ENCODE measurements around the gene CUEDC1. TPM values are rescaled to one million over a fixed set of nuclear protein-coding genes. Genes with fewer than 3 reads are reported as not detected.

The CUEDC1 gene
- total and polyA plus RNA-seq, 2 of the 13 experiments (the other 11 are each of a cell fraction or from before 2014, with no cell fraction given) = 7.4 to 12.9 TPM

DNA sequence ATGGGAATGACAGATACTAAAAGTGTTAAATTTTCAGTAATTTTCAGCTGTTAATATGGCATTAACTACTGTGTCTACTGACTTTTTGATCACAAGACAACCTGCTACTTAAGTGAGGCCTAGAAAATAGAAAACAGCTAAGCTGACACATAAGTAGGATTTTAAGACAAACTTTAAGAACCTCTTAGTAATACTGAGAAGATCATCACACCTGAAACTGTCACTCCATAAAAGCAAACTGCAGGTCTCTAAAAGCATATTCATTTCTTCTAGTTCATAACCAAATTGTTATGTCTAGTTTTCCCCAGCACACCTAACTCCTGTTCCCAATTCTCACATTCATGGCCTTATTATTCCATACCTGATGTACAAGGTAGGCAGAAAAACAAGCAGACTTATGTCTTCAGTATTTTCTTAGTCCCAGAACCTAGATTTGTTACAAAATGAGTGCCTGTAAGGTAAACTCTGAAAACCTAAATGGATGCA is 43.8 kb upstream of the CUEDC1 start (continued):
- TF ChIP-seq SMARCE1 (IDR thresholded peaks at IDR 0.05; ENCODE audit: borderline replicate concordance) = no peak
- no peak for TF ChIP-seq ZNF260 (CRISPR knock-in tag; IDR thresholded peaks at IDR 0.05; ENCODE audit: borderline replicate concordance, low read depth)
- no peak for TF ChIP-seq THYN1 (CRISPR knock-in tag; IDR thresholded peaks at IDR 0.05; ENCODE audit: borderline replicate concordance, low read depth)
- no peak for TF ChIP-seq KLF9 (CRISPR knock-in tag; IDR thresholded peaks at IDR 0.05; ENCODE audit: low read depth)
- TF ChIP-seq, protein P1, sequence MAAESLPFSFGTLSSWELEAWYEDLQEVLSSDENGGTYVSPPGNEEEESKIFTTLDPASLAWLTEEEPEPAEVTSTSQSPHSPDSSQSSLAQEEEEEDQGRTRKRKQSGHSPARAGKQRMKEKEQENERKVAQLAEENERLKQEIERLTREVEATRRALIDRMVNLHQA (CRISPR knock-in tag; IDR thresholded peaks at IDR 0.05) = no peak
- no peak for TF ChIP-seq PHF5A (CRISPR knock-in tag; IDR thresholded peaks at IDR 0.05; ENCODE audit: low read depth, unreplicated experiment)
- peak; percentile 13 for TF ChIP-seq AGO2 (optimal IDR thresholded peaks at IDR 0.05; ENCODE audit: low read depth, low read length)
- TF ChIP-seq, protein P2, sequence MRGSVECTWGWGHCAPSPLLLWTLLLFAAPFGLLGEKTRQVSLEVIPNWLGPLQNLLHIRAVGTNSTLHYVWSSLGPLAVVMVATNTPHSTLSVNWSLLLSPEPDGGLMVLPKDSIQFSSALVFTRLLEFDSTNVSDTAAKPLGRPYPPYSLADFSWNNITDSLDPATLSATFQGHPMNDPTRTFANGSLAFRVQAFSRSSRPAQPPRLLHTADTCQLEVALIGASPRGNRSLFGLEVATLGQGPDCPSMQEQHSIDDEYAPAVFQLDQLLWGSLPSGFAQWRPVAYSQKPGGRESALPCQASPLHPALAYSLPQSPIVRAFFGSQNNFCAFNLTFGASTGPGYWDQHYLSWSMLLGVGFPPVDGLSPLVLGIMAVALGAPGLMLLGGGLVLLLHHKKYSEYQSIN (CRISPR knock-in tag; IDR thresholded peaks at IDR 0.05; ENCODE audit: borderline replicate concordance) = no peak
- TF ChIP-seq ZNF335 (CRISPR knock-in tag; IDR thresholded peaks at IDR 0.05) = no peak

DNA sequence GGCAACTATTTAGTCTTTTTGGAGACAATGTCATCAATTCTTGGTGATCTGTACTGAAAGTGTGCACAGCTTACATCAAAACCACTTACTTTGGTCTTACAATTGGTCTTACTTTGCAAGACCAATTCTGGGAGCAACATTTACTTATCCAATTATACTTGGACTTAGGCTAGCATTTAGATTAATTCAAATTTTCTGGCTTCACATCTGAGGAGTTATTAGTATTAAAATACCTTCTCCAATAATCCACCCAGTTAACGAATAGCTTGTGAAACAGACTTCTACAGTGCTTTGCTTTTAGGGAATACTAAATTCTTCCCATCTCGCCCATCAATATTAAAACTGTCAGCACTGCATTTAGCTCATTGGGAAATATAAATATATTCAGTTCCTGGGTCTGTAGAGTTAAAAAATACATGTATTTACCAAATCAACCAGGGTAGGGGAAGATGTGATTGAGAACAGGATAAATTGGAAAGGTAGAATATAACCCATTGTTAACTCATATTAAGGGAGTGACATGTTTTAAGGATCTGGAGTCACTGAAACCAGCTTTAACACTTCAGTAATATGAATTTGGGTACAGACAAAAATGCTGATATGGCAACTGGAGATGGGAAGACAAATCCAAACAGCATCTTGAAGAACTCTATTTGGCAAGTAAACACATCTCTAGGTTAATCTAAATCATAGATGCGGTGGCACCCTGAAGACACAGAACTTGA is 42.0 kb upstream of the CUEDC1 start:
- Histone ChIP-seq H3K9me3 (ENCODE audit: low read length) (no peaks in the 10 kb centered on the region), H3K4me1 (ENCODE audit: insufficient read depth, low read length) (peaks cover 49% of the 10 kb centered on the region)
- TF ChIP-seq HNRNPK (IDR thresholded peaks at IDR 0.05; ENCODE audit: low read depth, low read length, poor library complexity, severe bottlenecking) (no peak), ZSCAN25 (CRISPR knock-in tag; IDR thresholded peaks at IDR 0.05) (no peak), POLR2A (IDR thresholded peaks at IDR 0.05; ENCODE audit: insufficient read depth in 1 of 2, low read depth in 2 of 2, low read length in 2 of 2) (0 out of 4 replicates have a peak, but pooled peaks of 1 of the 2 experiments have one; percentile 6), ZNF556 (CRISPR knock-in tag; IDR thresholded peaks at IDR 0.05; ENCODE audit: borderline replicate concordance) (no peak), ZMYM2 (CRISPR knock-in tag; IDR thresholded peaks at IDR 0.05) (no peak), KDM6A (CRISPR knock-in tag; IDR thresholded peaks at IDR 0.05; ENCODE audit: low read depth) (no peak), JUNB (CRISPR knock-in tag; IDR thresholded peaks at IDR 0.05; ENCODE audit: borderline replicate concordance) (no peak), PAF1 (CRISPR knock-in tag; IDR thresholded peaks at IDR 0.05) (peak; percentile 61; the same call in 1 of the 2 replicates), RBFOX2 (IDR thresholded peaks at IDR 0.05; ENCODE audit: low read depth, low read length) (peak; percentile 29)
- TF ChIP-seq, protein P3, sequence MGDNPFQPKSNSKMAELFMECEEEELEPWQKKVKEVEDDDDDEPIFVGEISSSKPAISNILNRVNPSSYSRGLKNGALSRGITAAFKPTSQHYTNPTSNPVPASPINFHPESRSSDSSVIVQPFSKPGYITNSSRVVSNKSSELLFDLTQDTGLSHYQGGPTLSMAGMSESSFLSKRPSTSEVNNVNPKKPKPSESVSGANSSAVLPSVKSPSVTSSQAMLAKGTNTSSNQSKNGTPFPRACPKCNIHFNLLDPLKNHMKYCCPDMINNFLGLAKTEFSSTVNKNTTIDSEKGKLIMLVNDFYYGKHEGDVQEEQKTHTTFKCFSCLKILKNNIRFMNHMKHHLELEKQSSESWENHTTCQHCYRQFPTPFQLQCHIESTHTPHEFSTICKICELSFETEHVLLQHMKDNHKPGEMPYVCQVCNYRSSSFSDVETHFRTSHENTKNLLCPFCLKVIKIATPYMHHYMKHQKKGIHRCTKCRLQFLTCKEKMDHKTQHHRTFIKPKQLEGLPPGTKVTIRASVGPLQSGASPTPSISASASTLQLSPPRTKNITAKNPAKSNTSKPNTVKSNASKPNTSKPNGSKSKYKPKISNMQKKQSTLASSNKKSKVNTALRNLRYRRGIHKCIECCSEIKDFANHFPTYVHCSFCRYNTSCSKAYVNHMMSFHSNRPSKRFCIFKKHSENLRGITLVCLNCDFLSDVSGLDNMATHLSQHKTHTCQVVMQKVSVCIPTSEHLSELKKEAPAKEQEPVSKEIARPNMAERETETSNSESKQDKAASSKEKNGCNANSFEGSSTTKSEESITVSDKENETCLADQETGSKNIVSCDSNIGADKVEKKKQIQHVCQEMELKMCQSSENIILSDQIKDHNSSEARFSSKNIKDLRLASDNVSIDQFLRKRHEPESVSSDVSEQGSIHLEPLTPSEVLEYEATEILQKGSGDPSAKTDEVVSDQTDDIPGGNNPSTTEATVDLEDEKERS (CRISPR knock-in tag; IDR thresholded peaks at IDR 0.05) = no peak

More for the DNA sequence above, 42.0 kb upstream of the CUEDC1 start:
- BruUV-seq (replicated peaks) = no TSS peak
- Histone ChIP-seq H3K36me3 (replicated peaks in 1 of 2; ENCODE audit: control insufficient read depth in 1 of 2, insufficient read depth in 2 of 2, low read length in 2 of 2) (peaks cover 0 to 11% of the 10 kb centered on the region in 2 experiments; a peak in 2 of 5 replicates), H3K27ac (ENCODE audit: extremely low read length, insufficient read depth, low read length) (no peak overlapping the region), H3K4me3 (replicated peaks in 1 of 3; ENCODE audit: insufficient read depth in 1 of 3, low read depth in 2 of 3, low read length in 3 of 3) (no peak overlapping the region), H3K4me2 (ENCODE audit: low read depth, low read length) (no peak overlapping the region), H4K20me1 (ENCODE audit: insufficient read depth, low read length) (peaks cover 20% of the 10 kb centered on the region), H3K79me2 (ENCODE audit: insufficient read depth, low read length) (peaks cover 3% of the 10 kb centered on the region), H3K9ac (ENCODE audit: insufficient read depth, low read depth, low read length) (no peak overlapping the region), H3K27me3 (ENCODE audit: control insufficient read depth in 1 of 2, insufficient read depth in 2 of 2, low read length in 2 of 2) (no peaks in the 10 kb centered on the region), H2AFZ (ENCODE audit: low read length) (no peak overlapping the region)
- POLR2A ChIA-PET = interaction anchor here (1.2 to 14.7 kb wide), 9 partner anchors 7 to 158 kb away, joined by 4 to 173 read pairs (median 10); partner anchors contain the start of genes MRPS23, SRSF1 and VEZF1
- intact Hi-C loops (cut with micrococcal nuclease; ENCODE audit: unreplicated experiment) = no loop called here
- ATAC-seq (no peak), FAIRE-seq (no peak), DNase-seq (ENCODE audit: low spot score) (no peak)
- in situ Hi-C loops (cut with HindIII; ENCODE audit: extremely low pct_ligation_motif_present, low pct_unique_long_range_greater_than_20kb) = loop anchor here (5.0 kb wide), 1 partner anchor 135 kb away; no protein-coding TSS in a partner anchor
- 99% methylated on average over 3 of the region's 3 CpGs for WGBS (ENCODE audit: low lambda C conversion rate)
- CTCF ChIA-PET (ENCODE audit: low intra/inter-chr PET ratio, low total read pairs) = interaction anchor here (1.5 kb wide), 1 partner anchor 139 kb away, joined by 7 read pairs; no protein-coding TSS in a partner anchor

Measured in HepG2 (cell line).